CD4-positive, CD25-positive, alpha-beta regulatory T cell (primary cell): ENCODE data around the gene NLGN2. TPM values are rescaled to one million over a fixed set of nuclear protein-coding genes. Genes with fewer than 3 reads are reported as not detected.
A peak's percentile ranks its signal among the peaks of the same experiment; 100 is the strongest.

Experiments
- ATAC-seq, 2 donors: fragments of 150-1000 bp; cut with Tn5 transposase; one replicate each; pipeline ENCODE4 v1.10.0; 2021; ENCODE audit warnings: low read depth in 2 of 2, moderate number of reproducible peaks in 2 of 2, moderate library complexity in 1 of 2
- DNase-seq, 3 donors: peaks; one replicate each; pipeline versions ENCODE4 v3.0.0 to v3.0.0-alpha.2; 2012 to 2022; ENCODE audit warnings: mixed read lengths in 1 of 3
- H3K27ac ChIP-seq: one replicate; pipeline ENCODE4 v1.7.0; 2013; ENCODE audit warnings: mild to moderate bottlenecking, low read length; ENCODE audit not compliant: insufficient read depth, poor library complexity, severe bottlenecking
- H3K27me3 ChIP-seq: one replicate; pipeline ENCODE4 v1.7.0; 2013; ENCODE audit warnings: low read length; ENCODE audit not compliant: control insufficient read depth, insufficient read depth
- H3K36me3 ChIP-seq: one replicate; pipeline ENCODE4 v1.7.0; 2013; ENCODE audit warnings: mild to moderate bottlenecking, low read length, moderate library complexity; ENCODE audit not compliant: control insufficient read depth, insufficient read depth
- H3K4me1 ChIP-seq: 2 replicates; pipeline ENCODE4 v1.7.0; 2013; ENCODE audit warnings: mild to moderate bottlenecking, low read length; ENCODE audit not compliant: insufficient read depth, control insufficient read depth, poor library complexity, severe bottlenecking
- H3K4me3 ChIP-seq: one replicate; pipeline ENCODE4 v1.7.0; 2013; ENCODE audit warnings: low read depth, mild to moderate bottlenecking, low read length, moderate library complexity
- H3K9me3 ChIP-seq, 2 experiments: 1 replicate in 1 of 2; 2 replicates in 1 of 2; pipeline ENCODE4 v1.7.0; 2013; ENCODE audit warnings: low read length in 2 of 2, mild to moderate bottlenecking in 1 of 2, moderate library complexity in 1 of 2; ENCODE audit not compliant: control insufficient read depth in 2 of 2
- H3K27ac Mint-ChIP-seq, 3 donors: one replicate each; pipeline ENCODE4 v1.8.0; 2020 to 2022; ENCODE audit warnings: mild to moderate bottlenecking in 3 of 3, mixed read lengths in 3 of 3, moderate library complexity in 2 of 3
- H3K27me3 Mint-ChIP-seq: one replicate; pipeline ENCODE4 v1.8.0; 2022; ENCODE audit warnings: mild to moderate bottlenecking, mixed read lengths
- H3K36me3 Mint-ChIP-seq: one replicate; pipeline ENCODE4 v1.8.0; 2020; ENCODE audit warnings: mixed read lengths
- H3K4me1 Mint-ChIP-seq, 4 donors: one replicate each; pipeline ENCODE4 v1.8.0; 2020 to 2022; ENCODE audit warnings: mixed read lengths in 4 of 4, mild to moderate bottlenecking in 1 of 4
- H3K4me3 Mint-ChIP-seq, 4 donors: one replicate each; pipeline ENCODE4 v1.8.0; 2020 to 2022; ENCODE audit warnings: mild to moderate bottlenecking in 4 of 4, mixed read lengths in 4 of 4, moderate library complexity in 3 of 4
- H3K9me3 Mint-ChIP-seq, 7 donors: one replicate each; pipeline ENCODE4 v1.8.0; 2020 to 2022; ENCODE audit warnings: mixed read lengths in 7 of 7, mild to moderate bottlenecking in 3 of 7, moderate library complexity in 2 of 7
- polyA plus RNA-seq, 4 donors: library from polyadenylated mRNA; unstranded; fragments of 300-500 nt; fragmentation: Illumina TruSeq; gene quantifications; one replicate each; pipeline ENCODE4 v1.2.3, GENCODE V29; 2021
- total RNA-seq: library from RNA; stranded (reverse); gene quantifications from one replicate; pipeline ENCODE4 v1.2.3, GENCODE V29; 2022

The NLGN2 gene
- total and polyA plus RNA-seq, 5 donors from 2014 or later = 3.6 TPM; not detected in 4

DNA sequence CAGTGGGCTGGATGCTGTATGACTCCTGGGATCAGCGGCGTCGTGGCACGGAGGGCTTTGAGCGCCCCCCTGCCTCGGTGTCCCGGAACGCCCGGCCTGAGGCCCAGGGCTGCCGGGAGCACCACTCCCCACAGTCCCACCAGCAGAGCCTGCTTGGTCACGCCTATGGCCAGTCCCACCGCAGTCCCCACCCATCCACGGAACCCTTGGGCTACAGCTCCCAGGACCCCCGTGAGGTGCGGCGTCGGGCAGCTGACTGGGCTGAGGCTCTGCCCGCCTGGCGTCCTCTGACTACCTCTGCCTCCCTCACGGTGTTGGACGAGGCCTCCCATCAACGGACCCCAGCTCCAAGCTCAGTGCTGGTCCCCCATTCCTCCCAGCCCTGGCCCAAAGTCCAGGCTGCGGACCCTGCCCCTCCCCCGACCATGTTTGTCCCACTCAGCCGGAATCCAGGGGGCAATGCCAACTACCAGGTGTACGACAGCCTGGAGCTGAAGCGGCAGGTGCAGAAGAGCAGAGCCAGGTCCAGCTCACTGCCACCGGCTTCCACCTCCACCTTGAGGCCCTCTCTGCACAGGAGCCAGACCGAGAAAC is 19.3 kb downstream of the NLGN2 start:
- no peaks in the 10 kb centered on the region for H3K36me3 Mint-ChIP-seq
- no peaks in the 10 kb centered on the region for H3K9me3 Mint-ChIP-seq
- H3K9me3 ChIP-seq = no peaks in the 10 kb centered on the region
- H3K4me1 ChIP-seq = no peaks in the 10 kb centered on the region
- no peaks in the 10 kb centered on the region for H3K36me3 ChIP-seq
- H3K27me3 Mint-ChIP-seq = no peaks in the 10 kb centered on the region
- H3K4me3 Mint-ChIP-seq = no peak overlapping the region
- H3K4me3 ChIP-seq = no peak overlapping the region
- H3K27ac Mint-ChIP-seq = no peak overlapping the region
- ATAC-seq = no peak
- no peak overlapping the region for H3K27ac ChIP-seq
- DNase-seq = no peak
- H3K4me1 Mint-ChIP-seq = no peaks in the 10 kb centered on the region
- no peaks in the 10 kb centered on the region for H3K27me3 ChIP-seq

DNA sequence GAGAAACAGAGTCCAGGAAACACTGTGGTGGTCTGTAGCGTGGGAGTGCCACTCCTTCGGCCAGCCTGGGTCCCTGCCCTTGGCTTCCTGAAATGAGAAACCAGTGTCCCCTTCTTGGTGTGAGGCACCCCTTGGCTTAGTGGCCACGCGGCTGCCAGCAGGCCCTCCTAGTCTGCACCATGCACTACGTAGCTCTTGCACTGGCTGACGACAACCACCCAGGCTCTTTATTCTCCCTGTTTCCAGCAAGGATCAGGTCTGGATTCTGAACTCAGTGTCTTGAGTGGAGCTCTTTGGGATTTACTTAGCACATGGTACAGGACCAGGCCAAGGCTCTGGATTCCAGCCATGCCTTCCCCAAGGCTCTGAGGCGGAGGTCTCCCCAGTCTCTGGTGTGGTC is 19.9 kb downstream of the NLGN2 start:
- no peaks in the 10 kb centered on the region for H3K4me1 ChIP-seq
- H3K36me3 ChIP-seq = no peaks in the 10 kb centered on the region
- H3K4me3 Mint-ChIP-seq = no peak overlapping the region
- H3K36me3 Mint-ChIP-seq = no peaks in the 10 kb centered on the region
- no peak overlapping the region for H3K27ac ChIP-seq
- ATAC-seq (no peak), DNase-seq (no peak)
- H3K27me3 Mint-ChIP-seq = no peaks in the 10 kb centered on the region
- H3K27me3 ChIP-seq = no peaks in the 10 kb centered on the region
- no peak overlapping the region for H3K27ac Mint-ChIP-seq
- no peaks in the 10 kb centered on the region for H3K9me3 Mint-ChIP-seq
- H3K4me3 ChIP-seq = no peak overlapping the region
- no peaks in the 10 kb centered on the region for H3K4me1 Mint-ChIP-seq
- no peaks in the 10 kb centered on the region for H3K9me3 ChIP-seq

DNA sequence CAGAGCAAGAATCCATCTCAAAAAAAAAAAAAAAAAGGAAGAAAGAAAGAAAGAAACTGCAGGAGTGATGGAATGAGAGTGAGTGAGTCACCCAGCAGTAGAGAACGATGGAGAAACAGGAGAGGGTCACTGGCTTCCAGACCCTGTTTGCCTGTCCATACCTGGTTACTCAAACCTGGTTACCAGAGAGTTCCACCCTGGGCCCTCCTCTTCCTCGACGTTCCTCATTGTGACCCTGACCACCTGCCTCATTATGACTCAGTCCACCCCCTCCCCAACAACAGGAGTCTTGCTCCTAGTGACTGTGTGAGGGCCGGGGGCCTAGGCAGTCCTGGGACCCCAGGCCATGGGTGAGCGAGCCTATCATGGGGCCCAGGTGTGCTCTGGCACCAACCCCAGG is 20.9 kb downstream of the NLGN2 start, which contains the start of gene SPEM3:
TSS of gene SPEM3 (plus strand) at position 301 of the 400 bp plus-strand sequence. CDS start at position 347, 46 bp downstream.
- no peaks in the 10 kb centered on the region for H3K36me3 ChIP-seq
- H3K9me3 ChIP-seq = no peaks in the 10 kb centered on the region
- ATAC-seq (no peak), DNase-seq (no peak)
- H3K4me3 Mint-ChIP-seq = no peak within 1 kb of the TSS
- H3K27ac ChIP-seq = no peak within 1 kb of the TSS
- H3K27me3 ChIP-seq = no peaks in the 10 kb centered on the region
- H3K4me3 ChIP-seq = no peak within 1 kb of the TSS
- no peaks in the 10 kb centered on the region for H3K4me1 Mint-ChIP-seq
- H3K27me3 Mint-ChIP-seq = no peaks in the 10 kb centered on the region
- H3K27ac Mint-ChIP-seq = no peak within 1 kb of the TSS
- no peaks in the 10 kb centered on the region for H3K9me3 Mint-ChIP-seq
- H3K4me1 ChIP-seq = no peaks in the 10 kb centered on the region
- no peaks in the 10 kb centered on the region for H3K36me3 Mint-ChIP-seq

DNA sequence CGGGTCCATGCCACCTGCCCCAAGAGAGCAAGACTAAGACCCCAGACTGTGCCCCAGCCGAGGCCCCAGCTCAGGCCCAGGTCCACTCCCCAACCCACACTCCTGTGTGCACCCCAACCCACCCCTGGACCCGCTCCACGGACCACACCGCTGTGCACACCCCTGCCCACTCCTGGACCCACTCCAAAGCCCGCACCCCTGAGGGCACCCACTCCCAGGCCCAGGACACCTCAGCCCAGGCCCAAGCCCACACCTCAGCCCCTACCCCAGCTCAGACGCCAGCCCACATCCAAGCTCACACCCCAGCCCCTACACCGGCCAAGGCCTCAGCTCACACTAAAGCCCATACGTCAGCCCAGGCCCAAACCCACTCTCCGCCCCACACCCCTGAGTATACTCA is 22.1 kb downstream of the NLGN2 start:
- DNase-seq (no peak), ATAC-seq (no peak)
- Mint-ChIP-seq H3K4me3 (no peak overlapping the region), H3K36me3 (no peaks in the 10 kb centered on the region), H3K27me3 (no peaks in the 10 kb centered on the region), H3K9me3 (no peaks in the 10 kb centered on the region), H3K27ac (no peak overlapping the region), H3K4me1 (peaks cover 0 to under 1% (median 0%) of the 10 kb centered on the region in 4 donors)
- Histone ChIP-seq H3K36me3 (no peaks in the 10 kb centered on the region), H3K9me3 (no peaks in the 10 kb centered on the region), H3K4me3 (no peak overlapping the region), H3K4me1 (no peaks in the 10 kb centered on the region), H3K27me3 (no peaks in the 10 kb centered on the region), H3K27ac (no peak overlapping the region)

DNA sequence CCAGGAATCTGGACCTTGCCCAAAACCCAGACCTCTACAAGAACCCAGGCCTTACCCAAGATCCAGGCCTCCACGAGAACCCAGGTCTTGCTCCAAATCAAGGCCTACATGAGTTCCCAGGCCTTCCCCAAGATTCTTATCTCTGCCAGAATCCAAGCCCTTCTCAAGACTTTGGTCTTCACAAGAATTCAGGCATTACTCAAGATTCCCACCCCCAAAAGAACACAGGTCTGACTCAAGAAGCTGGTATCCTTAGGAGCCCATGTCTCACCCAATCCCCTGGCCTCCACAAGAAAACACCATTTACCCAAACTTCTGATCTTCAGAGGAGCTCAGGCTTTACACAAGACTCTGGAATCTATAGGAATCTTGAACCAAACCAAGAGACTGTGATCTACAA is 23.6 kb downstream of the NLGN2 start:
- H3K27me3 ChIP-seq = no peaks in the 10 kb centered on the region
- peaks cover 8% of the 10 kb centered on the region for H3K27me3 Mint-ChIP-seq
- H3K9me3 ChIP-seq = no peaks in the 10 kb centered on the region
- H3K27ac ChIP-seq = no peak overlapping the region
- no peak overlapping the region for H3K27ac Mint-ChIP-seq
- H3K4me1 Mint-ChIP-seq = peaks cover 4 to 12% (median 9%) of the 10 kb centered on the region in 4 donors
- H3K4me1 ChIP-seq = peaks cover 8% of the 10 kb centered on the region
- DNase-seq = no peak
- H3K9me3 Mint-ChIP-seq = no peaks in the 10 kb centered on the region
- no peak for ATAC-seq
- H3K4me3 Mint-ChIP-seq = no peak overlapping the region
- H3K36me3 Mint-ChIP-seq = no peaks in the 10 kb centered on the region
- H3K4me3 ChIP-seq = no peak overlapping the region
- H3K36me3 ChIP-seq = no peaks in the 10 kb centered on the region

DNA sequence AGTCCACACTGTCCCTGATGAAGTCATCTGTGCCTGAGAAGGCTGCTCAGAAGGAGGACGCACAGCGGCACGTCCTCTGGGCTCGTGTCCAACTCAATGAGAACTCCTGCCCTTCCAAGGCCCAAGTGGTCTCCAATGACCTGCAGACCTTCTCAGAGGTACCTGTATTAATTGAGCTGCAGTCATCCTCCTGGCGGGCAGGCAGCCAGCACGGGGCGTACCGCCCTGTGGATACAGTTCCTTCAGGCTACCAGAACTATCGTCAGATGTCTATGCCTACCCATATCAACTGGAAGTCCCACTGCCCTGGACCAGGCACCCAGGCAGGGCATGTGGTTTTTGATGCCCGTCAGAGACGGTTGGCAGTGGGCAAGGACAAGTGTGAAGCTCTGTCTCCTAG is 24.7 kb downstream of the NLGN2 start:
- ATAC-seq (no peak), DNase-seq (no peak)
- Histone ChIP-seq H3K27ac (no peak overlapping the region), H3K9me3 (no peaks in the 10 kb centered on the region), H3K27me3 (no peaks in the 10 kb centered on the region), H3K36me3 (no peaks in the 10 kb centered on the region), H3K4me1 (peaks cover 18% of the 10 kb centered on the region), H3K4me3 (no peak overlapping the region)
- H3K4me3 Mint-ChIP-seq = peak overlapping the region in 1 of 4 donors; percentile 38
- no peaks in the 10 kb centered on the region for H3K36me3 Mint-ChIP-seq
- peaks cover 4 to 19% (median 11%) of the 10 kb centered on the region in 4 donors for H3K4me1 Mint-ChIP-seq
- H3K9me3 Mint-ChIP-seq = no peaks in the 10 kb centered on the region
- peaks cover 8% of the 10 kb centered on the region for H3K27me3 Mint-ChIP-seq
- H3K27ac Mint-ChIP-seq = no peak overlapping the region

DNA sequence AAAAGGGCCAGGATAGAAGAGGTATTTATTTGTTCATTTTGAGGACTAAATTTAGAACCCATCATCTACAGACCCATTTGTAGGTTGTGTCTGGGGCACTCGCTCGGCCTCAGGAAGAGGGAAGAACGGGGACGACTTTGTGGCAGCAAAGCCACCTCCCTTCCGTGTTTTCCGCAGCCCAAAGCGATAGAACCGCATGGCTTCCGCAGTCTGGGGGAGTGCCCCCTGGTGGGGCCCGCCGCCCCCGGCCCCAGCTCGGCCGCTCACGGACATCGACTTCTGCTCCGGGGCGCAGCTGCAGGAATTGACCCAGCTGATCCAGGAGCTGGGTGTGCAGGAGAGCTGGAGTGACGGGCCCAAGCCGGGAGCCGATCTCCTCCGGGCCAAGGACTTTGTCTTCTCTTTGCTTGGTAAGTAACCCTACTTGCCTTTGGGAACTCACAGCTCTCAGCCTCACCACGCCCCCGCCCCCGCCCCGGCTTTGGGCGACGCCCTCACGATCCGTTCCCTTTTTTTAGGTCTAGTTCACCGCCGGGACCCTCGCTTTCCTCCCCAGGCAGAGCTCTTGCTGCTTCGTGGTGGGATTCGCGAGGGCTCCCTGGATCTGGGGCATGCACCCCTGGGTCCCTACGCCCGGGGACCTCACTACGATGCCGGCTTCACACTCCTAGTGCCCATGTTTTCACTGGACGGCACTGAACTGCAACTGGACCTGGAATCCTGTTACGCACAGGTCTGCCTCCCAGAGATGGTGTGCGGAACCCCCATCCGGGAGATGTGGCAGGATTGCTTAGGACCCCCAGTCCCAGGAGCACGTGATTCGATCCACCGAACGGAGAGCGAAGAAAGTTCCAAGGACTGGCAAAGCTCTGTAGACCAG is 28.3 kb downstream of the NLGN2 start:
- H3K4me1 ChIP-seq = peaks cover 54% of the 10 kb centered on the region
- peak overlapping the region; percentile 90 for H3K4me3 ChIP-seq
- H3K27ac Mint-ChIP-seq = peak overlapping the region; percentile 92 to 98 (median 97)
- peaks cover 5 to 51% (median 31%) of the 10 kb centered on the region in 4 donors for H3K4me1 Mint-ChIP-seq
- H3K27ac ChIP-seq = peak overlapping the region; percentile 93
- peak; percentile 22 to 23 for ATAC-seq
- H3K4me3 Mint-ChIP-seq = peak overlapping the region; percentile 93 to 96 (median 95)
- H3K36me3 Mint-ChIP-seq = peaks cover 10% of the 10 kb centered on the region
- no peaks in the 10 kb centered on the region for H3K9me3 ChIP-seq
- H3K27me3 ChIP-seq = peaks cover 7% of the 10 kb centered on the region
- peaks cover 34% of the 10 kb centered on the region for H3K27me3 Mint-ChIP-seq
- H3K36me3 ChIP-seq = no peaks in the 10 kb centered on the region
- DNase-seq = peak in 2 of 3 donors; percentile 48 to 81
- no peaks in the 10 kb centered on the region for H3K9me3 Mint-ChIP-seq
